ENCODE results near the gene PPP6C.
"Not testable (repeated sequence)": the region's sequence is repeated elsewhere in the genome, so short reads cannot be mapped to it uniquely, and the experiment has no call there.

DNA sequence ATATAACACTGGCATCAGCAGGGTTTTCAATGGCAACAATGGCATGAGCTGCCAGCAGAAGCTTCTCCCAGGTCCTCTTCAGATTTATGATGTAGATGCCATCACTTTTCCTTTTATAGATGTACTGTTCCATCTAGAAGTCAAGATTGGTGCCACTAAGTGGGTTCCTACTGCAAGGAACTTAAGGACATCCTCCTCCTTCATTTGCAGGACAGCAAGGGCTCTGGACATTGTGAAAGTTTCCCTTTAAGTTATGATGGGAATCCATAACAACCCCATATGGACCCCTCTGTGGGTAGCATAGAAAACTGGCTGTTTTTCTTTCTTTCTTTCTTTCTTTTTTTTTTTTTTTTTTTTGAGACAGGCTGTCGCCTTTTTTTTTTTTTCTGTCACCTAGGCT, 6.0 kb upstream of the PPP6C start:
- TF ChIP-seq, protein P1, sequence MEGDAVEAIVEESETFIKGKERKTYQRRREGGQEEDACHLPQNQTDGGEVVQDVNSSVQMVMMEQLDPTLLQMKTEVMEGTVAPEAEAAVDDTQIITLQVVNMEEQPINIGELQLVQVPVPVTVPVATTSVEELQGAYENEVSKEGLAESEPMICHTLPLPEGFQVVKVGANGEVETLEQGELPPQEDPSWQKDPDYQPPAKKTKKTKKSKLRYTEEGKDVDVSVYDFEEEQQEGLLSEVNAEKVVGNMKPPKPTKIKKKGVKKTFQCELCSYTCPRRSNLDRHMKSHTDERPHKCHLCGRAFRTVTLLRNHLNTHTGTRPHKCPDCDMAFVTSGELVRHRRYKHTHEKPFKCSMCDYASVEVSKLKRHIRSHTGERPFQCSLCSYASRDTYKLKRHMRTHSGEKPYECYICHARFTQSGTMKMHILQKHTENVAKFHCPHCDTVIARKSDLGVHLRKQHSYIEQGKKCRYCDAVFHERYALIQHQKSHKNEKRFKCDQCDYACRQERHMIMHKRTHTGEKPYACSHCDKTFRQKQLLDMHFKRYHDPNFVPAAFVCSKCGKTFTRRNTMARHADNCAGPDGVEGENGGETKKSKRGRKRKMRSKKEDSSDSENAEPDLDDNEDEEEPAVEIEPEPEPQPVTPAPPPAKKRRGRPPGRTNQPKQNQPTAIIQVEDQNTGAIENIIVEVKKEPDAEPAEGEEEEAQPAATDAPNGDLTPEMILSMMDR (conservative IDR thresholded peaks at IDR 0.05; ENCODE audit: low read depth in 2 of 2) = not testable (repeated sequence)
- not testable (repeated sequence) for TF ChIP-seq EZH2 (IDR thresholded peaks at IDR 0.05; ENCODE audit: low read depth, unreplicated experiment); JUNB (IDR thresholded peaks at IDR 0.05; ENCODE audit: unreplicated experiment); POLR2AphosphoS5 (IDR thresholded peaks at IDR 0.05; ENCODE audit: low read depth); STAT1 (IDR thresholded peaks at IDR 0.05; ENCODE audit: unreplicated experiment); NANOG (IDR thresholded peaks at IDR 0.05; ENCODE audit: borderline replicate concordance); EZH2phosphoT487 (IDR thresholded peaks at IDR 0.05; ENCODE audit: unreplicated experiment); CREB1 (CRISPR knock-in tag; IDR thresholded peaks at IDR 0.05; ENCODE audit: low read depth); ZNF331 (CRISPR knock-in tag; IDR thresholded peaks at IDR 0.05; ENCODE audit: low read depth); ZNF114 (CRISPR knock-in tag; IDR thresholded peaks at IDR 0.05)
- TF ChIP-seq, protein P2, sequence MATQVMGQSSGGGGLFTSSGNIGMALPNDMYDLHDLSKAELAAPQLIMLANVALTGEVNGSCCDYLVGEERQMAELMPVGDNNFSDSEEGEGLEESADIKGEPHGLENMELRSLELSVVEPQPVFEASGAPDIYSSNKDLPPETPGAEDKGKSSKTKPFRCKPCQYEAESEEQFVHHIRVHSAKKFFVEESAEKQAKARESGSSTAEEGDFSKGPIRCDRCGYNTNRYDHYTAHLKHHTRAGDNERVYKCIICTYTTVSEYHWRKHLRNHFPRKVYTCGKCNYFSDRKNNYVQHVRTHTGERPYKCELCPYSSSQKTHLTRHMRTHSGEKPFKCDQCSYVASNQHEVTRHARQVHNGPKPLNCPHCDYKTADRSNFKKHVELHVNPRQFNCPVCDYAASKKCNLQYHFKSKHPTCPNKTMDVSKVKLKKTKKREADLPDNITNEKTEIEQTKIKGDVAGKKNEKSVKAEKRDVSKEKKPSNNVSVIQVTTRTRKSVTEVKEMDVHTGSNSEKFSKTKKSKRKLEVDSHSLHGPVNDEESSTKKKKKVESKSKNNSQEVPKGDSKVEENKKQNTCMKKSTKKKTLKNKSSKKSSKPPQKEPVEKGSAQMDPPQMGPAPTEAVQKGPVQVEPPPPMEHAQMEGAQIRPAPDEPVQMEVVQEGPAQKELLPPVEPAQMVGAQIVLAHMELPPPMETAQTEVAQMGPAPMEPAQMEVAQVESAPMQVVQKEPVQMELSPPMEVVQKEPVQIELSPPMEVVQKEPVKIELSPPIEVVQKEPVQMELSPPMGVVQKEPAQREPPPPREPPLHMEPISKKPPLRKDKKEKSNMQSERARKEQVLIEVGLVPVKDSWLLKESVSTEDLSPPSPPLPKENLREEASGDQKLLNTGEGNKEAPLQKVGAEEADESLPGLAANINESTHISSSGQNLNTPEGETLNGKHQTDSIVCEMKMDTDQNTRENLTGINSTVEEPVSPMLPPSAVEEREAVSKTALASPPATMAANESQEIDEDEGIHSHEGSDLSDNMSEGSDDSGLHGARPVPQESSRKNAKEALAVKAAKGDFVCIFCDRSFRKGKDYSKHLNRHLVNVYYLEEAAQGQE (IDR thresholded peaks at IDR 0.05; ENCODE audit: unreplicated experiment) = not testable (repeated sequence)
- TF ChIP-seq, protein P3, sequence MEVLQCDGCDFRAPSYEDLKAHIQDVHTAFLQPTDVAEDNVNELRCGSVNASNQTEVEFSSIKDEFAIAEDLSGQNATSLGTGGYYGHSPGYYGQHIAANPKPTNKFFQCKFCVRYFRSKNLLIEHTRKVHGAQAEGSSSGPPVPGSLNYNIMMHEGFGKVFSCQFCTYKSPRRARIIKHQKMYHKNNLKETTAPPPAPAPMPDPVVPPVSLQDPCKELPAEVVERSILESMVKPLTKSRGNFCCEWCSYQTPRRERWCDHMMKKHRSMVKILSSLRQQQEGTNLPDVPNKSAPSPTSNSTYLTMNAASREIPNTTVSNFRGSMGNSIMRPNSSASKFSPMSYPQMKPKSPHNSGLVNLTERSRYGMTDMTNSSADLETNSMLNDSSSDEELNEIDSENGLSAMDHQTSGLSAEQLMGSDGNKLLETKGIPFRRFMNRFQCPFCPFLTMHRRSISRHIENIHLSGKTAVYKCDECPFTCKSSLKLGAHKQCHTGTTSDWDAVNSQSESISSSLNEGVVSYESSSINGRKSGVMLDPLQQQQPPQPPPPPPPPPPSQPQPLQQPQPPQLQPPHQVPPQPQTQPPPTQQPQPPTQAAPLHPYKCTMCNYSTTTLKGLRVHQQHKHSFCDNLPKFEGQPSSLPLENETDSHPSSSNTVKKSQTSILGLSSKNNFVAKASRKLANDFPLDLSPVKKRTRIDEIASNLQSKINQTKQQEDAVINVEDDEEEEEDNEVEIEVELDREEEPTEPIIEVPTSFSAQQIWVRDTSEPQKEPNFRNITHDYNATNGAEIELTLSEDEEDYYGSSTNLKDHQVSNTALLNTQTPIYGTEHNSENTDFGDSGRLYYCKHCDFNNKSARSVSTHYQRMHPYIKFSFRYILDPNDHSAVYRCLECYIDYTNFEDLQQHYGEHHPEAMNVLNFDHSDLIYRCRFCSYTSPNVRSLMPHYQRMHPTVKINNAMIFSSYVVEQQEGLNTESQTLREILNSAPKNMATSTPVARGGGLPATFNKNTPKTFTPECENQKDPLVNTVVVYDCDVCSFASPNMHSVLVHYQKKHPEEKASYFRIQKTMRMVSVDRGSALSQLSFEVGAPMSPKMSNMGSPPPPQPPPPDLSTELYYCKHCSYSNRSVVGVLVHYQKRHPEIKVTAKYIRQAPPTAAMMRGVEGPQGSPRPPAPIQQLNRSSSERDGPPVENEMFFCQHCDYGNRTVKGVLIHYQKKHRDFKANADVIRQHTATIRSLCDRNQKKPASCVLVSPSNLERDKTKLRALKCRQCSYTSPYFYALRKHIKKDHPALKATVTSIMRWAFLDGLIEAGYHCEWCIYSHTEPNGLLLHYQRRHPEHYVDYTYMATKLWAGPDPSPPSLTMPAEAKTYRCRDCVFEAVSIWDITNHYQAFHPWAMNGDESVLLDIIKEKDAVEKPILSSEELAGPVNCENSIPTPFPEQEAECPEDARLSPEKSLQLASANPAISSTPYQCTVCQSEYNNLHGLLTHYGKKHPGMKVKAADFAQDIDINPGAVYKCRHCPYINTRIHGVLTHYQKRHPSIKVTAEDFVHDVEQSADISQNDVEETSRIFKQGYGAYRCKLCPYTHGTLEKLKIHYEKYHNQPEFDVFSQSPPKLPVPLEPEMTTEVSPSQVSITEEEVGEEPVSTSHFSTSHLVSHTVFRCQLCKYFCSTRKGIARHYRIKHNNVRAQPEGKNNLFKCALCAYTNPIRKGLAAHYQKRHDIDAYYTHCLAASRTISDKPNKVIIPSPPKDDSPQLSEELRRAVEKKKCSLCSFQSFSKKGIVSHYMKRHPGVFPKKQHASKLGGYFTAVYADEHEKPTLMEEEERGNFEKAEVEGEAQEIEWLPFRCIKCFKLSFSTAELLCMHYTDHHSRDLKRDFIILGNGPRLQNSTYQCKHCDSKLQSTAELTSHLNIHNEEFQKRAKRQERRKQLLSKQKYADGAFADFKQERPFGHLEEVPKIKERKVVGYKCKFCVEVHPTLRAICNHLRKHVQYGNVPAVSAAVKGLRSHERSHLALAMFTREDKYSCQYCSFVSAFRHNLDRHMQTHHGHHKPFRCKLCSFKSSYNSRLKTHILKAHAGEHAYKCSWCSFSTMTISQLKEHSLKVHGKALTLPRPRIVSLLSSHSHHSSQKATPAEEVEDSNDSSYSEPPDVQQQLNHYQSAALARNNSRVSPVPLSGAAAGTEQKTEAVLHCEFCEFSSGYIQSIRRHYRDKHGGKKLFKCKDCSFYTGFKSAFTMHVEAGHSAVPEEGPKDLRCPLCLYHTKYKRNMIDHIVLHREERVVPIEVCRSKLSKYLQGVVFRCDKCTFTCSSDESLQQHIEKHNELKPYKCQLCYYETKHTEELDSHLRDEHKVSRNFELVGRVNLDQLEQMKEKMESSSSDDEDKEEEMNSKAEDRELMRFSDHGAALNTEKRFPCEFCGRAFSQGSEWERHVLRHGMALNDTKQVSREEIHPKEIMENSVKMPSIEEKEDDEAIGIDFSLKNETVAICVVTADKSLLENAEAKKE (CRISPR knock-in tag; IDR thresholded peaks at IDR 0.05) = not testable (repeated sequence)
- TF ChIP-seq, protein P4, sequence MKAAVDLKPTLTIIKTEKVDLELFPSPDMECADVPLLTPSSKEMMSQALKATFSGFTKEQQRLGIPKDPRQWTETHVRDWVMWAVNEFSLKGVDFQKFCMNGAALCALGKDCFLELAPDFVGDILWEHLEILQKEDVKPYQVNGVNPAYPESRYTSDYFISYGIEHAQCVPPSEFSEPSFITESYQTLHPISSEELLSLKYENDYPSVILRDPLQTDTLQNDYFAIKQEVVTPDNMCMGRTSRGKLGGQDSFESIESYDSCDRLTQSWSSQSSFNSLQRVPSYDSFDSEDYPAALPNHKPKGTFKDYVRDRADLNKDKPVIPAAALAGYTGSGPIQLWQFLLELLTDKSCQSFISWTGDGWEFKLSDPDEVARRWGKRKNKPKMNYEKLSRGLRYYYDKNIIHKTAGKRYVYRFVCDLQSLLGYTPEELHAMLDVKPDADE (IDR thresholded peaks at IDR 0.05) = not testable (repeated sequence)
